GM19467 (cell line): Measurements from ENCODE around the gene SLC30A7.
A peak's percentile ranks its signal among the peaks of the same experiment; 100 is the strongest.

Experiments used
- ATAC-seq: cut with Tn5 transposase; IDR thresholded peaks from one replicate; pipeline ENCODE4 v1.9.1; 2021; ENCODE audit warnings: mild to moderate bottlenecking, moderate library complexity; ENCODE audit not compliant: unreplicated experiment

SLC30A7 gene

GRCh38 chr1:101022294-101022693 lies 126.4 kb downstream of the SLC30A7 start:
- ATAC-seq, result no peak

DNA sequence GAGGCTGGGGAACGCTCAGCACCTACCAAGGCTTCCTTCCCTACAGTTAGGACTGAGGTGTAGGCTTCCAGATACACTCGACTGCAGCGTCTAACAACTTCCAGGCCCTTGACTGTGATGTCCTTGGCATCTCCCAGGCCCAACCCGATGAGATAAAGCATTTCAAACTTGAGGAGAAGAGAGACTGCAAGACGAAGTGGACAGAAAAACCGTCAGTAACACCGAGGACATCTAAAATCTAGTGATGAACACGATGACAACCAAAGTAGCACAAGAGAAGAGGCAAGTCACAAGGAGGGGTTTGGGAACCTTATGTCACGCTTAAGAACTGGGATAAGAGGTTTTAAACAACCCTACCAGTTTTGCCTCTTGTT lies 129.4 kb downstream of the SLC30A7 start:
- peak; percentile 21 for ATAC-seq

- ATAC-seq, result peak; percentile 73
Observed at GRCh38 chr1:101025657-101026429, 130.0 kb downstream of the SLC30A7 start, which contains the start of gene DPH5. DPH5 (minus strand) TSS chr1:101025784; CDS start chr1:101025443, 341 bp downstream.

- no peak for ATAC-seq
Observed at GRCh38 chr1:101026430-101026788, 130.5 kb downstream of the SLC30A7 start.

GRCh38 chr1:101027194-101027772 lies 131.4 kb downstream of the SLC30A7 start:
- ATAC-seq, result no peak

GRCh38 chr1:101028466-101028865 lies 132.6 kb downstream of the SLC30A7 start:
- ATAC-seq, result no peak

DNA sequence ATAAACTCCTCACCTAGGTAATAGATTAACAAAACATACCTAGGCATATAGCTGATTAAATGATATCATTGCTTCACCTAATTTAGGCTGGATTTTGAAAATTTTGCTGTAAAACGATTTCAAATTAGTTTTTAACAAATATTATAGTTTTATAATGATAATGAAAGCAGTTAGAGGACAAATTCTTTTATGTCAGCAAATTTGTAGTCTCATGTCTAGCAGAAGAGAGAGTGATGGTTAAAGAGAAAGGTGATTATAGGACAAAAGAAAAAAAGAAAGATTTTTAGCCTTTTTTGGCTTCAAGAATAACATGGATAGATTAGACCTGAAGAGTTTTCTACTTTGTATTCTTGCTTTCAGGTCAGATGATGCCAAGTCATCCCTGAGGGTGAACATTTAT lies 133.3 kb downstream of the SLC30A7 start:
- ATAC-seq, result no peak

- ATAC-seq, result no peak
Observed at GRCh38 chr1:101030881-101031280, 135.0 kb downstream of the SLC30A7 start.
